Measurements from ENCODE around the gene ZNF804A.
"Not testable (repeated sequence)": the region's sequence is repeated elsewhere in the genome, so short reads cannot be mapped to it uniquely, and the experiment has no call there.

The ZNF804A gene

GRCh38 chr2:184879671-184880070 lies 281.3 kb downstream of the ZNF804A start:
- Histone ChIP-seq H3K9me3 (ENCODE audit: insufficient read depth, low read length, severe bottlenecking) (no peaks in the 10 kb centered on the region), H2AFZ (ENCODE audit: low read depth, low read length) (no peak overlapping the region), H3K4me1 (ENCODE audit: insufficient read depth, low read length) (no peaks in the 10 kb centered on the region), H3K36me3 (ENCODE audit: insufficient read depth, low read length) (no peaks in the 10 kb centered on the region), H3K27me3 (ENCODE audit: insufficient read depth, low read length, poor library complexity) (no peaks in the 10 kb centered on the region), H3K4me2 (ENCODE audit: insufficient read depth, low read length) (no peak overlapping the region), H4K20me1 (ENCODE audit: insufficient read depth, low read length) (no peaks in the 10 kb centered on the region), H3K9ac (ENCODE audit: low read depth, low read length) (no peak overlapping the region), H3K79me2 (ENCODE audit: insufficient read depth, low read length) (no peaks in the 10 kb centered on the region), H3K27ac (ENCODE audit: low read length) (no peak overlapping the region), H3K4me3 (ENCODE audit: low read depth in 1 of 2, low read length in 2 of 2) (no peak overlapping the region)
- DNase-seq (no peak), ATAC-seq (ENCODE audit: insufficient read depth, low read depth) (no peak)
- TF ChIP-seq CTCF (IDR thresholded peaks at IDR 0.05; ENCODE audit: borderline replicate concordance, extremely low read depth, low read length, poor library complexity, severe bottlenecking) (no peak), EZH2 (IDR thresholded peaks at IDR 0.05; ENCODE audit: borderline replicate concordance, low read depth, low read length, severe bottlenecking) (no peak)

DNA sequence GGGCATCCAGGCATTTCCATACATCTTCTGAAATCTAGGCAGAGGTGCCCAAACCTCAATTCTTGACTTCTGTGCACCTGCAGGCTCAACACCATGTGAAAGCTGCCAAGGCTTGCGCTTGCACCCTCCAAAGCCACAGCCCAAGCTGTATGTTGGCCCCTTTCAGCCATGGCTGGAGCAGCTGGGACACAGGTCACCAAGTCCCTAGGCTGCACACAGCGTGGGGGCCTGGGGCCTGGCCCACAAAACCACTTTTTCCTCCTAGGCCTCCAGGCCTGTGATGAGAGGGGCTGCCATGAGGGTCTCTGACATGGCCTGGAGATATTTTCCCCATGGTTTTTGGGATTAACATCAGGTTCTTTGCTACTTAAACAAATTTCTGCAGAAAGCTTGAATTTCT lies 288.3 kb downstream of the ZNF804A start:
- H3K27ac ChIP-seq (ENCODE audit: low read length); H3K4me1 ChIP-seq (ENCODE audit: insufficient read depth, low read length); H3K4me3 ChIP-seq (ENCODE audit: low read depth in 1 of 2, low read length in 2 of 2); H3K9me3 ChIP-seq (ENCODE audit: insufficient read depth, low read length, severe bottlenecking); H3K79me2 ChIP-seq (ENCODE audit: insufficient read depth, low read length); DNase-seq; H3K27me3 ChIP-seq (ENCODE audit: insufficient read depth, low read length, poor library complexity); H3K4me2 ChIP-seq (ENCODE audit: insufficient read depth, low read length); H4K20me1 ChIP-seq (ENCODE audit: insufficient read depth, low read length); H3K9ac ChIP-seq (ENCODE audit: low read depth, low read length); H2AFZ ChIP-seq (ENCODE audit: low read depth, low read length); ATAC-seq (ENCODE audit: insufficient read depth, low read depth); H3K36me3 ChIP-seq (ENCODE audit: insufficient read depth, low read length): not testable (repeated sequence)

GRCh38 chr2:184890311-184890710 lies 292.0 kb downstream of the ZNF804A start:
- H3K4me1 ChIP-seq (ENCODE audit: insufficient read depth, low read length) = no peaks in the 10 kb centered on the region
- no peaks in the 10 kb centered on the region for H4K20me1 ChIP-seq (ENCODE audit: insufficient read depth, low read length)
- H3K4me2 ChIP-seq (ENCODE audit: insufficient read depth, low read length) = no peak overlapping the region
- no peaks in the 10 kb centered on the region for H3K27me3 ChIP-seq (ENCODE audit: insufficient read depth, low read length, poor library complexity)
- ATAC-seq (ENCODE audit: insufficient read depth, low read depth) = no peak
- no peaks in the 10 kb centered on the region for H3K9me3 ChIP-seq (ENCODE audit: insufficient read depth, low read length, severe bottlenecking)
- no peak overlapping the region for H3K9ac ChIP-seq (ENCODE audit: low read depth, low read length)
- no peaks in the 10 kb centered on the region for H3K36me3 ChIP-seq (ENCODE audit: insufficient read depth, low read length)
- H3K27ac ChIP-seq (ENCODE audit: low read length) = no peak overlapping the region
- DNase-seq = no peak
- no peak overlapping the region for H2AFZ ChIP-seq (ENCODE audit: low read depth, low read length)
- no peak for TF ChIP-seq EZH2 (IDR thresholded peaks at IDR 0.05; ENCODE audit: borderline replicate concordance, low read depth, low read length, severe bottlenecking)
- TF ChIP-seq CTCF (IDR thresholded peaks at IDR 0.05; ENCODE audit: borderline replicate concordance, extremely low read depth, low read length, poor library complexity, severe bottlenecking) = no peak
- no peak overlapping the region for H3K4me3 ChIP-seq (ENCODE audit: low read depth in 1 of 2, low read length in 2 of 2)
- H3K79me2 ChIP-seq (ENCODE audit: insufficient read depth, low read length) = no peaks in the 10 kb centered on the region

DNA sequence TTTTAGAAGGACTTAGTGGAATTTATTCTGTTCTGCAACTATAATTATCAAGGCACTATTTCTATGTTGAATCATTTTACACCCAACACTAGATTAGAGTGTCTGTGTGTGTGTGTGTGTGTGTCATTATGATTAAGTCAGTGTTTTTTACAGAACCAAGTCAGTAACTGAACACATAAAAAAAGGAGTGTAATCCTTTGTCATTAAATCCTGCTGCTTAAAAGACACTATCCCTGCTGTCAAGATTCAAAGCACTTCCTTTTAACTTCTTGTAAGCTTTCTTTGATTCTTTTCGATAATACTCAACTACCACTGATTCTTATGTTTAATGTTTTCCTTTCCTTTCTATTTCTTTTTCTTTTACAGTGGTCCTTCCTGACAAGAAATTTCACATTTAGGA lies 306.7 kb downstream of the ZNF804A start:
- H3K79me2 ChIP-seq (ENCODE audit: insufficient read depth, low read length) = no peaks in the 10 kb centered on the region
- H3K4me1 ChIP-seq (ENCODE audit: insufficient read depth, low read length) = no peaks in the 10 kb centered on the region
- no peak overlapping the region for H3K4me3 ChIP-seq (ENCODE audit: low read depth in 1 of 2, low read length in 2 of 2)
- no peak overlapping the region for H3K27ac ChIP-seq (ENCODE audit: low read length)
- no peak overlapping the region for H3K9ac ChIP-seq (ENCODE audit: low read depth, low read length)
- no peak for ATAC-seq (ENCODE audit: insufficient read depth, low read depth)
- no peak for DNase-seq
- no peaks in the 10 kb centered on the region for H3K27me3 ChIP-seq (ENCODE audit: insufficient read depth, low read length, poor library complexity)
- H3K9me3 ChIP-seq (ENCODE audit: insufficient read depth, low read length, severe bottlenecking) = no peaks in the 10 kb centered on the region
- H4K20me1 ChIP-seq (ENCODE audit: insufficient read depth, low read length) = no peaks in the 10 kb centered on the region
- TF ChIP-seq EZH2 (IDR thresholded peaks at IDR 0.05; ENCODE audit: borderline replicate concordance, low read depth, low read length, severe bottlenecking) = no peak
- no peak for TF ChIP-seq CTCF (IDR thresholded peaks at IDR 0.05; ENCODE audit: borderline replicate concordance, extremely low read depth, low read length, poor library complexity, severe bottlenecking)
- no peak overlapping the region for H3K4me2 ChIP-seq (ENCODE audit: insufficient read depth, low read length)
- H3K36me3 ChIP-seq (ENCODE audit: insufficient read depth, low read length) = no peaks in the 10 kb centered on the region
- H2AFZ ChIP-seq (ENCODE audit: low read depth, low read length) = no peak overlapping the region
